ENCODE data around the gene PTGFRN.

PTGFRN gene

GRCh38 chr1:117033772-117034171, 124.1 kb downstream of the PTGFRN start:
- Histone ChIP-seq H3K4me1 (ENCODE audit: control insufficient read depth, low read depth, low read length) (no peaks in the 10 kb centered on the region), H3K36me3 (ENCODE audit: control insufficient read depth, low read depth, low read length) (no peaks in the 10 kb centered on the region), H3K9ac (ENCODE audit: low read length) (no peak overlapping the region), H3K4me3 (ENCODE audit: low read length) (no peak overlapping the region), H3K27ac (ENCODE audit: low read length) (no peak overlapping the region), H3K27me3 (ENCODE audit: control insufficient read depth, insufficient read depth, low read length) (no peaks in the 10 kb centered on the region), H3K9me3 (ENCODE audit: control insufficient read depth, low read depth, low read length) (no peaks in the 10 kb centered on the region)

- Histone ChIP-seq H3K4me1 (ENCODE audit: control insufficient read depth, low read depth, low read length) (no peaks in the 10 kb centered on the region), H3K27ac (ENCODE audit: low read length) (no peak overlapping the region), H3K27me3 (ENCODE audit: control insufficient read depth, insufficient read depth, low read length) (no peaks in the 10 kb centered on the region), H3K9me3 (ENCODE audit: control insufficient read depth, low read depth, low read length) (no peaks in the 10 kb centered on the region), H3K36me3 (ENCODE audit: control insufficient read depth, low read depth, low read length) (no peaks in the 10 kb centered on the region), H3K9ac (ENCODE audit: low read length) (no peak overlapping the region), H3K4me3 (ENCODE audit: low read length) (no peak overlapping the region)
Observed at GRCh38 chr1:117034791-117035290, 125.1 kb downstream of the PTGFRN start.

- Histone ChIP-seq H3K9me3 (ENCODE audit: control insufficient read depth, low read depth, low read length) (no peaks in the 10 kb centered on the region), H3K27me3 (ENCODE audit: control insufficient read depth, insufficient read depth, low read length) (no peaks in the 10 kb centered on the region), H3K9ac (ENCODE audit: low read length) (no peak overlapping the region), H3K27ac (ENCODE audit: low read length) (no peak overlapping the region), H3K4me3 (ENCODE audit: low read length) (no peak overlapping the region), H3K4me1 (ENCODE audit: control insufficient read depth, low read depth, low read length) (no peaks in the 10 kb centered on the region), H3K36me3 (ENCODE audit: control insufficient read depth, low read depth, low read length) (no peaks in the 10 kb centered on the region)
Observed at GRCh38 chr1:117036018-117036461, 126.3 kb downstream of the PTGFRN start.

GRCh38 chr1:117037802-117038201, 128.1 kb downstream of the PTGFRN start:
- H3K4me1 ChIP-seq (ENCODE audit: control insufficient read depth, low read depth, low read length) = no peaks in the 10 kb centered on the region
- no peak overlapping the region for H3K9ac ChIP-seq (ENCODE audit: low read length)
- H3K27me3 ChIP-seq (ENCODE audit: control insufficient read depth, insufficient read depth, low read length) = no peaks in the 10 kb centered on the region
- no peak overlapping the region for H3K4me3 ChIP-seq (ENCODE audit: low read length)
- no peaks in the 10 kb centered on the region for H3K36me3 ChIP-seq (ENCODE audit: control insufficient read depth, low read depth, low read length)
- no peak overlapping the region for H3K27ac ChIP-seq (ENCODE audit: low read length)
- H3K9me3 ChIP-seq (ENCODE audit: control insufficient read depth, low read depth, low read length) = no peaks in the 10 kb centered on the region

GRCh38 chr1:117038236-117038635, 128.5 kb downstream of the PTGFRN start:
- Histone ChIP-seq H3K9me3 (ENCODE audit: control insufficient read depth, low read depth, low read length) (no peaks in the 10 kb centered on the region), H3K27ac (ENCODE audit: low read length) (no peak overlapping the region), H3K4me1 (ENCODE audit: control insufficient read depth, low read depth, low read length) (no peaks in the 10 kb centered on the region), H3K27me3 (ENCODE audit: control insufficient read depth, insufficient read depth, low read length) (no peaks in the 10 kb centered on the region), H3K4me3 (ENCODE audit: low read length) (no peak overlapping the region), H3K36me3 (ENCODE audit: control insufficient read depth, low read depth, low read length) (no peaks in the 10 kb centered on the region), H3K9ac (ENCODE audit: low read length) (no peak overlapping the region)
